WERI-Rb-1 (cell line): ENCODE measurements around the gene AGO4.
A peak's percentile ranks its signal among the peaks of the same experiment; 100 is the strongest.
"Not testable (repeated sequence)": the region's sequence is repeated elsewhere in the genome, so short reads cannot be mapped to it uniquely, and the experiment has no call there.

Experiments
- DNase-seq: peaks from one replicate; pipeline ENCODE4 v3.0.0-alpha.2; 2020
- H3K27ac ChIP-seq: fragments of 250-450 bp; sonication (Bioruptor Pico); 2 replicates; pipeline ENCODE4 v1.5.1; 2020; ENCODE audit warnings: mild to moderate bottlenecking, moderate library complexity
- H3K27me3 ChIP-seq: fragments of 250-450 bp; sonication (Bioruptor Pico); 2 replicates; pipeline ENCODE4 v1.5.1; 2021; ENCODE audit warnings: mild to moderate bottlenecking, low read depth, moderate library complexity; ENCODE audit not compliant: insufficient read depth, severe bottlenecking
- H3K36me3 ChIP-seq: fragments of 250-450 bp; sonication (Bioruptor Pico); 2 replicates; pipeline ENCODE4 v1.5.1; 2020; ENCODE audit warnings: mild to moderate bottlenecking, moderate library complexity
- H3K4me3 ChIP-seq: 2 replicates; pipeline ENCODE4 v1.5.1; 2011; ENCODE audit warnings: low read depth, mild to moderate bottlenecking, control low read depth, low read length
- H3K9me3 ChIP-seq: fragments of 250-450 bp; sonication (Bioruptor Pico); 2 replicates; pipeline ENCODE4 v1.5.1; 2021; ENCODE audit warnings: mild to moderate bottlenecking, moderate library complexity; ENCODE audit not compliant: severe bottlenecking
- CTCF ChIP-seq: IDR thresholded peaks from 2 replicates; pipeline ENCODE4 v1.5.1; 2011; ENCODE audit warnings: low read depth, mild to moderate bottlenecking, control low read depth, inconsistent platforms, low read length

The AGO4 gene

GRCh38 chr1:35790670-35791069 lies 17.1 kb upstream of the AGO4 start:
- no peak overlapping the region for H3K27ac ChIP-seq
- H3K27me3 ChIP-seq: no peaks in the 10 kb centered on the region
- H3K4me3 ChIP-seq: no peak overlapping the region
- TF ChIP-seq CTCF: no peak
- H3K36me3 ChIP-seq: no peaks in the 10 kb centered on the region
- no peak for DNase-seq
- H3K9me3 ChIP-seq: no peaks in the 10 kb centered on the region

- DNase-seq: no peak
- no peaks in the 10 kb centered on the region for H3K9me3 ChIP-seq
- H3K27me3 ChIP-seq: no peaks in the 10 kb centered on the region
- TF ChIP-seq CTCF: no peak
- no peak overlapping the region for H3K4me3 ChIP-seq
- H3K36me3 ChIP-seq: no peaks in the 10 kb centered on the region
- H3K27ac ChIP-seq: no peak overlapping the region
Measured at GRCh38 chr1:35795295-35795694, 12.5 kb upstream of the AGO4 start.

DNA sequence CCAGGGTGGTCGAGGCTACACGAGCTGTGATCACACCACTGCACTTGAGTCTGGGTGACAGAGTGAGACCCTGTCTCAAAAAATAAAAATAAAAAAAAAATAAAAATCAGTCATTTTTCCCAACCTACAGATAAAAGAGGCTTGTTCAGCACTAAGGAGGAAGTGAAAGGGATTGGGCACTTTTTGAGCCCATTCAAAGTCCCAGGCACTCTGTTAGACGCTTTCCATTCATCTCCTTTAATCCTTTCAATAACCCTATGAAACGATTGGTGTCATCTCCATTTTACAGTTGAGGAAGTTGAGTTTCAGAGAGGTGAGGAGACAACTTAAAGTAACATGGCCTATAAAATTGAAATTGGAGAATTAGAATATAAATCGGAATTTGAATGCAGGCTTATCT lies 10.4 kb upstream of the AGO4 start:
- no peak for TF ChIP-seq CTCF
- Histone ChIP-seq H3K27ac (no peak overlapping the region), H3K9me3 (no peaks in the 10 kb centered on the region)

GRCh38 chr1:35798019-35798418 lies 9.8 kb upstream of the AGO4 start:
- not testable (repeated sequence) for H3K4me3 ChIP-seq, H3K9me3 ChIP-seq, H3K27ac ChIP-seq, H3K27me3 ChIP-seq, DNase-seq, H3K36me3 ChIP-seq

More for the DNA sequence above, 10.4 kb upstream of the AGO4 start:
- H3K4me3 ChIP-seq: no peak overlapping the region
- no peak for DNase-seq
- no peaks in the 10 kb centered on the region for H3K36me3 ChIP-seq
- H3K27me3 ChIP-seq: no peaks in the 10 kb centered on the region

DNA sequence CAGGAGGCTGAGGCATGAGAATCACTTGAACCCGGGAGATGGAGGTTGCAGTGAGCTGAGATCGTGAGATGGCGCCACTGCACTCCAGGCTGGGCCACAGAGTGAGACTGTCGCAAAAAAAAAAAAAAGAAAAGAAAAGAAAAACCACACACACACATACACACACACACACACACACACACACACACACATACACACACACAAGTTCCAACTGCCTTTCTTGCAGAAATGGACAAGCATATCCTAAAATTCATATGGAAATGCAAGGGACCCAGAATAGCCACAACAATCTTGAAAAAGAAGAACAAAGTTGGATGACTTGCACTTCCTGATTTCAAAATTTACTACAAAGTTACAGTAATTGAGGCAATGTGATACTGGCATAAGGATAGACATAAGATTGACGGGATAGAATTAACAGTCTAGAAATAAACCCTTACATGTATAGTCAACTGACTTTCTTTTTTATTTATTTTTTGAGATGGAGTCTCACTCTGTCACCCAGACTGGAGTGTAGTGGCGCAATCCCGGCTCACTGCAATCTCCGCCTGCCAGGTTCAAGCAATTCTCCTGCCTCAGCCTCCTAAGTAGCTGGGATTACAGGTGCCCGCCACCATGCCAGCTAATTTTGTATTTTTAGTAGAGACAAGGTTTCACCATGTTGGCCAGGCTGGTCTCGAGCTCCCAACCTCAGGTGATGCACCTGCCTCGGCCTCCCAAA lies 7.5 kb upstream of the AGO4 start:
- H3K9me3 ChIP-seq, H3K27ac ChIP-seq, DNase-seq, H3K4me3 ChIP-seq, H3K36me3 ChIP-seq, H3K27me3 ChIP-seq: not testable (repeated sequence)

DNA sequence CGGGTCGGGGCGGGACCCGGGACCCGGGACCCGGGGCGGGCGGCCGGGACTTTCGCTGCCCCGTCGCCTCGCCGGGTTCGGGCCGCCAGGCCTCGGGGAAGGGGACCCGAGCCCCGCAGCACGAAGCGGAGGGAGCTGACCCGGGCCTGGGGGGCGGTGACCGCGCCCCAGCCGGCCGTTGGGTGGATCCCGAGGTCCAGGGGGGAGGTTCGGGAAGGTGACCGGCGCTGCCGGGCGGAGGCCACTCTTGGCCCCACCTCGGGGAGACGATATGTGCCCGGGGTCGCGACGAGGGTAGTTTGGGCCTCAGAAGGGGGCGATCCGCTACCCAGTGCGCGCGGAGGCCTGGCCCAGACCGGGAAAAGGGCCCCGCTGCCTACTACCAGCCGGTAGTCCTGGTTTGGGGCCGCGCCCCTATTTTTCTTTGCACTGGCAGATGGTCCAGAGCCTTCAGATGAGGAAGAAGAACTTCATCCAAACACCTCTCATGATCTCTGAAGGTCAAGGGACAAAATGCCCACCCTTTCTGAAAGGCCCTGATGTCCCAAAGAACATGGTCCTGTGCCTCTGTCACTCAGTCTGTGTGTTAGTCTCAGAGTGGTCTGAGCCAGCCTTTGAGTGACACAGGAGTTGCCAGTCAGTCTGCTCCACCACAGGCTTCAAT lies 766 bp downstream of the AGO4 start:
- TF ChIP-seq CTCF: no peak
- no peaks in the 10 kb centered on the region for H3K27me3 ChIP-seq
- DNase-seq: peak; percentile 14
- peak overlapping the region; percentile 88 for H3K27ac ChIP-seq
- H3K9me3 ChIP-seq: no peaks in the 10 kb centered on the region
- H3K36me3 ChIP-seq: peaks cover 4% of the 10 kb centered on the region
- H3K4me3 ChIP-seq: peak overlapping the region; percentile 93
